ENCODE data around the gene GPATCH2L. TPM values are rescaled to one million over a fixed set of nuclear protein-coding genes. Genes with fewer than 3 reads are reported as not detected.

The GPATCH2L gene
- total and polyA plus RNA-seq, 4 donors, result 21.3 to 69.5 (median 43.4) TPM

DNA sequence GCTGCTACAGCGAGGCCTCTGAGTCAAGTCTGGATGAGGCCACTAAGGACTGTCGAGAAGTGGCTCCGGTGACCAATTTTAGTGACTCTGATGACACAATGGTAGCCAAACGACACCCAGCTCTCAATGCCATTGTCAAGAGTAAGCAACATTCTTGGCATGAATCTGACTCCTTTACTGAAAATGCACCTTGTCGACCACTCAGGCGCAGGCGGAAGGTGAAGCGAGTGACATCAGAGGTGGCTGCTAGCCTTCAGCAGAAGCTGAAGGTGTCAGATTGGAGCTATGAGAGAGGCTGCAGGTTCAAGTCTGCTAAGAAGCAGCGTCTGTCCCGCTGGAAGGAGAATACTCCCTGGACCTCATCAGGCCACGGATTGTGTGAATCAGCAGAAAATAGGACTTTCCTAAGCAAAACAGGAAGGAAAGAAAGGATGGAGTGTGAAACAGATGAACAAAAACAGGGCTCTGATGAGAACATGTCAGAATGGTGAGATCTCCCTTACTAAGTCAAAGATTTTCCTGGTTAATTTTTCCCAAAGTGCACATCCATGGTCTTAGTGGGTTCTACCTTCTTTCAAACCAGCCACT lies 2.9 kb downstream of the GPATCH2L start:
- WGBS (ENCODE audit: insufficient coverage), result 94% methylated on average over 9 of the region's 11 CpGs
- Histone ChIP-seq H3K36me3 (ENCODE audit: control insufficient read depth, insufficient read depth, low read length) (peaks cover 15% of the 10 kb centered on the region), H3K9me3 (ENCODE audit: control insufficient read depth, insufficient read depth, low read length) (no peaks in the 10 kb centered on the region), H3K4me3 (ENCODE audit: low read depth, low read length) (no peak overlapping the region), H3K4me1 (ENCODE audit: control insufficient read depth, insufficient read depth, low read length) (peaks cover 7% of the 10 kb centered on the region), H3K27ac (ENCODE audit: low read depth, low read length) (no peak overlapping the region), H3K27me3 (ENCODE audit: control insufficient read depth, insufficient read depth, low read length) (no peaks in the 10 kb centered on the region)
- DNase-seq (ENCODE audit: low read depth in 4 of 6, low spot score in 6 of 6), result no peak

DNA sequence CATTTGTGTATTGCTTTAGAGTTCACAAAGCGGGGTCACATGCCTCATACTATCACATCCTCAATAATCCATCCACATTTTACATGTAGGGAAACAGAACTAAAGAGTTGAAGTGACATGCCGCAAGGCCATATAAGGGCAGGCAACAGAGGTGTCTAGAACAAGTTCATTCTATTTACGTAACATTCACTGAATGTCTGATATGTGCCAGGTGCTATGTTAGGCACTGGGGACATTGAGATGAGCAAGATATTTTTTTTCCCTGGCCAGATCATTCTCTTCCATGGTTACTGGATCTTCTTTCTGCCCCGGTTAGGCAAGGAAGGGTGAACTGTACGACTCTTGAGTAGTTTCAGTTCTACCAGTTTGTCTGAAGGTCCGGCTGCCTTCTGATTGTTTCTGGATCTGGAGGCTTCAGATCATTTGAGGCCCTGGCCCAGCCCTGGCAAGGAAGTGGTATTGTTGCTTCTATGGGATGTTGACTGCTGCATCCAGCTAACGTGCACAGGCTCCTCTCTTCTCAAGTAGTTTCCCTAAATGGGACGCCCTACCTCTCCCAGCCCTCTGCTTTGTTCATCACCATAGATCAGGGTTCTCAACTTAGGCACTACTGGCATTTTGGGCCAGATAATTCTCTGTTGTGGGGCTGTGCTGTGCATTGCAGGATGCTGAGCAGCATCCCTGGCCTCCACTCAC lies 12.1 kb downstream of the GPATCH2L start:
- DNase-seq (ENCODE audit: low read depth in 4 of 6, low spot score in 6 of 6), result no peak
- Histone ChIP-seq H3K27ac (ENCODE audit: low read depth, low read length) (no peak overlapping the region), H3K27me3 (ENCODE audit: control insufficient read depth, insufficient read depth, low read length) (no peaks in the 10 kb centered on the region), H3K4me3 (ENCODE audit: low read depth, low read length) (no peak overlapping the region), H3K9me3 (ENCODE audit: control insufficient read depth, insufficient read depth, low read length) (no peaks in the 10 kb centered on the region), H3K4me1 (ENCODE audit: control insufficient read depth, insufficient read depth, low read length) (no peaks in the 10 kb centered on the region), H3K36me3 (ENCODE audit: control insufficient read depth, insufficient read depth, low read length) (peaks cover 18% of the 10 kb centered on the region)
- WGBS (ENCODE audit: insufficient coverage), result 98% methylated on average over 4 of the region's 8 CpGs

DNA sequence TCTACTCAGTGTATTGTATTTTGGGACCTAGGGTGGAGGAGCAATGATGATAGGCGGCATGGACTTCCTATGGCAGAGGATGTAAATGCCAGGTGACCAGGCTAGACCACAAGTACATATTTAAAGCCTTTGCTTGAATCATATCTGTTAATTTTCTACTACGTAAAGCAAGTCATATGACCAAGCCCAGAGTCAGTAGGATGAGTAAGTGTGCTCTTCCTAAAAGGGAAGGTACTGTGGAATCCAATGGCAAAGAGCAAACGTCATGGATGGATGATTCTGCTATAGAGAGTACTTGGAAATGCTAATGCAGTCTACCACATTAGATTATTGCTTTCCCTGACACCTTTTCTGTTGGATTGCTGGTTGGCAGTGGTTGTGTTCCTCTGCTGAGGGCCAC lies 16.8 kb downstream of the GPATCH2L start:
- H3K4me1 ChIP-seq (ENCODE audit: control insufficient read depth, insufficient read depth, low read length), result no peaks in the 10 kb centered on the region
- no peak overlapping the region for H3K4me3 ChIP-seq (ENCODE audit: low read depth, low read length)
- H3K27ac ChIP-seq (ENCODE audit: low read depth, low read length), result no peak overlapping the region
- DNase-seq (ENCODE audit: low read depth in 4 of 6, low spot score in 6 of 6), result no peak
- H3K9me3 ChIP-seq (ENCODE audit: control insufficient read depth, insufficient read depth, low read length), result no peaks in the 10 kb centered on the region
- peaks cover 10% of the 10 kb centered on the region for H3K36me3 ChIP-seq (ENCODE audit: control insufficient read depth, insufficient read depth, low read length)
- H3K27me3 ChIP-seq (ENCODE audit: control insufficient read depth, insufficient read depth, low read length), result no peaks in the 10 kb centered on the region
- no CpG with 5 or more reads among the region's 3 CpGs for WGBS (ENCODE audit: insufficient coverage)

DNA sequence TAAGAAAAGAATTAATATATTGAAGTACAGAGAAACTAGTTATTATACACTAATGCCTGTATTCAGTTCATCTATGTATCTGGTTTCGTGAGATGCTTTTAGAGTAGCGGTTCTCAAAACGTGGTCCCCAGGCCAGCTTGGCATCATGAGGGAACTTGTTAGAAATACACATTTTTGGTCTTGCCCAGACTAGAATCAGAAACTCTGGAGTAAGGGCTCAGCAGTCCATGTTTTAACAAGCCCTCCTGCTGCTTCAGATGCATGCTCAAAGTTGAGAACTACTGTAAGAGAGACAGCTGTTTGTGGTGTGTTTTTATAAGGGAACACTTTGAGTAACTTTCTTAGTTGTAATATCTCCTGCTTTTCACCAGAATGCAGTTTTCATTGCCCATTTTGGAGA lies 18.1 kb downstream of the GPATCH2L start:
- H3K9me3 ChIP-seq (ENCODE audit: control insufficient read depth, insufficient read depth, low read length), result no peaks in the 10 kb centered on the region
- no peak overlapping the region for H3K27ac ChIP-seq (ENCODE audit: low read depth, low read length)
- no peak for DNase-seq (ENCODE audit: low read depth in 4 of 6, low spot score in 6 of 6)
- 91% methylated on average over 3 of the region's 3 CpGs for WGBS (ENCODE audit: insufficient coverage)
- H3K4me3 ChIP-seq (ENCODE audit: low read depth, low read length), result no peak overlapping the region
- peaks cover 10% of the 10 kb centered on the region for H3K36me3 ChIP-seq (ENCODE audit: control insufficient read depth, insufficient read depth, low read length)
- no peaks in the 10 kb centered on the region for H3K4me1 ChIP-seq (ENCODE audit: control insufficient read depth, insufficient read depth, low read length)
- H3K27me3 ChIP-seq (ENCODE audit: control insufficient read depth, insufficient read depth, low read length), result no peaks in the 10 kb centered on the region

DNA sequence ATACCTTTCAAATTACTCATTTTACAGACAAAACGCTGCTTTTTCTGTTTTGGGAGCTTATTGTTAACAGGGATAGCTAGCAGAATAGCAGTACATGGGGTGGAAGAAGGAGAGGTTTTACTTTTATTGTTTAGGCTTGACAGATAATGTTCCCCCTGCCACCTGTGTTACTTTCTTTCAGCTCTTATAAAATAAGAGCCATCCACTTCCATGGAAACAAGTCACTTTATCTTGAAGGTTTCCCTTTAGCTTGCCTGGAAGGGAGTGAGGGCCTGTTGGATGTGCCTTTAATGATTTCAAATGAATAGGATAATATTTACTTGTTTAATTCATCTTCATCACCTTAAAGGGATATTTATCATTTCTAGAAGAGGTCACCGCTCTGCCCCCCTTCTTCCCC lies 23.3 kb downstream of the GPATCH2L start:
- Histone ChIP-seq H3K36me3 (ENCODE audit: control insufficient read depth, insufficient read depth, low read length) (peaks cover 10% of the 10 kb centered on the region), H3K27me3 (ENCODE audit: control insufficient read depth, insufficient read depth, low read length) (no peaks in the 10 kb centered on the region)
- no CpG with 5 or more reads among the region's 2 CpGs for WGBS (ENCODE audit: insufficient coverage)

DNA sequence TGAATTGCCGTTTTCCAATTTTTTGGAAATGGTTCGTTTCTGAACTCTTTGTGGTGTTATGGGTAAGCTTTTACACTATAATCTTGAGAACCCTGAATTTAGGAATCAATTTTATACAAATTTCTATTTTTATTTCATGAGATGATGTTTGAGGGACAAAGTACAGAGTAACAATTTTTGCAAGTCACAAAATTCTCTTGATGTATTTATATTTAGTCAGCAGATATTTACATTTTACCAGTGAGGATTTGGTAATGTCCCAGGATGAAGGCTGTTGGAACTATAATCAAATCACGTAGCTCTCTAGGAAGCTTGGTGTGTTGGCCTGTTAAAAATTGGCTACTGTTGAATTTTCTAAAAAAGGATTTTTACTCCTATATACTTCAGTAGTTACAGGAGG lies 24.2 kb downstream of the GPATCH2L start:
- peaks cover 10% of the 10 kb centered on the region for H3K36me3 ChIP-seq (ENCODE audit: control insufficient read depth, insufficient read depth, low read length)
- no peak for DNase-seq (ENCODE audit: low read depth in 4 of 6, low spot score in 6 of 6)

More for the DNA sequence above, 23.3 kb downstream of the GPATCH2L start:
- no peaks in the 10 kb centered on the region for H3K4me1 ChIP-seq (ENCODE audit: control insufficient read depth, insufficient read depth, low read length)
- DNase-seq (ENCODE audit: low read depth in 4 of 6, low spot score in 6 of 6), result peak in 1 of 6 donors; percentile 63
- H3K9me3 ChIP-seq (ENCODE audit: control insufficient read depth, insufficient read depth, low read length), result no peaks in the 10 kb centered on the region
- H3K4me3 ChIP-seq (ENCODE audit: low read depth, low read length), result no peak overlapping the region
- H3K27ac ChIP-seq (ENCODE audit: low read depth, low read length), result no peak overlapping the region

DNA sequence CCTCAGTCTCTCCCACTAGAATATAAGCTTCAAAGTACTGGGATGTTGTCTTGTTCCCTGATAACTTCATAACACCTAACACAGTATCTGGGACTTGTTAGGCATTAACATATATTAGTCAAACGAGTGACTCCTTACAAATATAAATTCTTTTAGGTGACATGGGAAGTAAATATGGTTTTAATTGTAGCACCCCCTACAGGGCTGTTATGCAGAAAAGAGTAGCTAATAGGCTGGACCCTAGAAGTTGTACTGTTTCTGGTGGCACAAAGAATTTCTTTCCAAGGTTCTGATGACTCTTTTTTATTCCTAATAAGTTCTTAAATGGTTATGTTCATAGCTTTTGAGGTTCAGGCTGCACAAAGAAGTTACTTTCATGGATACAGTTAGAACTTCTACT lies 29.8 kb downstream of the GPATCH2L start:
- no peak for DNase-seq (ENCODE audit: low read depth in 4 of 6, low spot score in 6 of 6)
- peaks cover 21% of the 10 kb centered on the region for H3K36me3 ChIP-seq (ENCODE audit: control insufficient read depth, insufficient read depth, low read length)
- no peaks in the 10 kb centered on the region for H3K4me1 ChIP-seq (ENCODE audit: control insufficient read depth, insufficient read depth, low read length)
- no peak overlapping the region for H3K27ac ChIP-seq (ENCODE audit: low read depth, low read length)
- no peaks in the 10 kb centered on the region for H3K9me3 ChIP-seq (ENCODE audit: control insufficient read depth, insufficient read depth, low read length)
- no peak overlapping the region for H3K4me3 ChIP-seq (ENCODE audit: low read depth, low read length)
- no peaks in the 10 kb centered on the region for H3K27me3 ChIP-seq (ENCODE audit: control insufficient read depth, insufficient read depth, low read length)
- WGBS (ENCODE audit: insufficient coverage), result no CpG with 5 or more reads among the region's 1 CpG

More for the DNA sequence above, 24.2 kb downstream of the GPATCH2L start:
- Histone ChIP-seq H3K4me3 (ENCODE audit: low read depth, low read length) (no peak overlapping the region), H3K27me3 (ENCODE audit: control insufficient read depth, insufficient read depth, low read length) (no peaks in the 10 kb centered on the region), H3K4me1 (ENCODE audit: control insufficient read depth, insufficient read depth, low read length) (no peaks in the 10 kb centered on the region), H3K27ac (ENCODE audit: low read depth, low read length) (no peak overlapping the region), H3K9me3 (ENCODE audit: control insufficient read depth, insufficient read depth, low read length) (no peaks in the 10 kb centered on the region)
- no CpG with 5 or more reads among the region's 3 CpGs for WGBS (ENCODE audit: insufficient coverage)

DNA sequence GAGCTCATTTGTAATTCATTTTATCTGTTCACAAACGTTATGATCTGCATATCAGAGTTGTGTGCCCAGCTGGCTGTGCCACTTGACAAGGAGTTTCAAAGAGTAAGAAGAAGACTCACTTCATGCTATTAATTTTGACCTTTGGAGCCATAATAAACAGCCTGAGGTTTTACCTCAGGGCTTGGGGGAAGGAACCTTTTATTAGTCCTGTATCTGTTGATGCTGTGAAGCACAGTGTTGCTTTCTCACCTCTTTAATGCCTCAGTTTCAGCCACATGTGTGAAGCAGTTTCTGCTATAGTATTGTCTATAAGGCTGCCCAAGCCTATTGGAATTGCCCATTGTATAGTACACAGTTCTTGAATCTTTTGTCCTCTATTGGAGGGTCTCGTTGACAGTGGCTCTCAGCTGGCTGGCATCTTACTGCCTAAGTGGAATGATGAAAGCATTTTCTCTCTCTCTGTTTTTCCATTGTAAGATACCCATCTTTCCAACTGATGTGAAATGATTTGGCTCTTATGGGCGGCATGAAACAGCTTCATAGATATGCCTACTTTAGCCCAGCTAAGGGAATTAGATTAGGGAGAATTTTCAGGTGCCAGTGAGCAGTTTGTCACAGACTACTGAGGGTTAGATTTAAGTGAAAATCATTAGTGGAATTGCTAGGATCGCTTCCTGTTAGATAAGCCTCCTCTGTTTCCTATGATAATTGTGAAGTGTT lies 34.7 kb downstream of the GPATCH2L start:
- Histone ChIP-seq H3K9me3 (ENCODE audit: control insufficient read depth, insufficient read depth, low read length) (no peaks in the 10 kb centered on the region), H3K27ac (ENCODE audit: low read depth, low read length) (no peak overlapping the region), H3K27me3 (ENCODE audit: control insufficient read depth, insufficient read depth, low read length) (no peaks in the 10 kb centered on the region), H3K36me3 (ENCODE audit: control insufficient read depth, insufficient read depth, low read length) (peaks cover 9% of the 10 kb centered on the region), H3K4me1 (ENCODE audit: control insufficient read depth, insufficient read depth, low read length) (no peaks in the 10 kb centered on the region), H3K4me3 (ENCODE audit: low read depth, low read length) (no peak overlapping the region)
- peak in 1 of 6 donors; percentile 13 for DNase-seq (ENCODE audit: low read depth in 4 of 6, low spot score in 6 of 6)
- 80% methylated on average over 2 of the region's 4 CpGs for WGBS (ENCODE audit: insufficient coverage)

DNA sequence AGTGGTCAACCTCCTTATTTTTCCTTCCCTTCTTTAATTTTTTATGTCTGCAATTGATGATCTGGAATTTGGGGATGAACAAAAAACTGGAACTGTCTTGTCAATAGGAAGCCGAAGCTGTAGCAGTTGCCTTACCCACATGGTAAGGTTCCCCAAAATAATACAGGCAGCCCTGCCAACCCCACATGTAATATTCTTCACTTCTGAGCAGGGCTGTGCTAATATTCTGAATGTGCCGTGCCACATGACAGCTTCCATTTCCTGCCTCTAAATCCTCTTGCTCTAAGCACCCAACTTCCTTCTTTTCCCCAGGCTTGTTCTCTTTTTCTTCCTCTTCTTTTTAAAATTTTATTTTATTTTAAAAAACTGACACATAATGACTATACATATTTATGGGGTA lies 39.6 kb downstream of the GPATCH2L start:
- H3K27ac ChIP-seq (ENCODE audit: low read depth, low read length), result peak overlapping the region; percentile 3
- DNase-seq (ENCODE audit: low read depth in 4 of 6, low spot score in 6 of 6), result no peak
- 70% methylated on average over 1 of the region's 2 CpGs for WGBS (ENCODE audit: insufficient coverage)

More for the DNA sequence above, 39.6 kb downstream of the GPATCH2L start:
- Histone ChIP-seq H3K4me3 (ENCODE audit: low read depth, low read length) (no peak overlapping the region), H3K4me1 (ENCODE audit: control insufficient read depth, insufficient read depth, low read length) (no peaks in the 10 kb centered on the region), H3K36me3 (ENCODE audit: control insufficient read depth, insufficient read depth, low read length) (no peaks in the 10 kb centered on the region), H3K9me3 (ENCODE audit: control insufficient read depth, insufficient read depth, low read length) (no peaks in the 10 kb centered on the region), H3K27me3 (ENCODE audit: control insufficient read depth, insufficient read depth, low read length) (no peaks in the 10 kb centered on the region)
